HCEC 1CT (cell line): ENCODE data around the gene MSLN.
"Not testable (repeated sequence)": the region's sequence is repeated elsewhere in the genome, so short reads cannot be mapped to it uniquely, and the experiment has no call there.

Experiments used
- DNase-seq: peaks from one replicate; pipeline ENCODE4 v3.0.0-alpha.2; 2017

Gene MSLN

DNA sequence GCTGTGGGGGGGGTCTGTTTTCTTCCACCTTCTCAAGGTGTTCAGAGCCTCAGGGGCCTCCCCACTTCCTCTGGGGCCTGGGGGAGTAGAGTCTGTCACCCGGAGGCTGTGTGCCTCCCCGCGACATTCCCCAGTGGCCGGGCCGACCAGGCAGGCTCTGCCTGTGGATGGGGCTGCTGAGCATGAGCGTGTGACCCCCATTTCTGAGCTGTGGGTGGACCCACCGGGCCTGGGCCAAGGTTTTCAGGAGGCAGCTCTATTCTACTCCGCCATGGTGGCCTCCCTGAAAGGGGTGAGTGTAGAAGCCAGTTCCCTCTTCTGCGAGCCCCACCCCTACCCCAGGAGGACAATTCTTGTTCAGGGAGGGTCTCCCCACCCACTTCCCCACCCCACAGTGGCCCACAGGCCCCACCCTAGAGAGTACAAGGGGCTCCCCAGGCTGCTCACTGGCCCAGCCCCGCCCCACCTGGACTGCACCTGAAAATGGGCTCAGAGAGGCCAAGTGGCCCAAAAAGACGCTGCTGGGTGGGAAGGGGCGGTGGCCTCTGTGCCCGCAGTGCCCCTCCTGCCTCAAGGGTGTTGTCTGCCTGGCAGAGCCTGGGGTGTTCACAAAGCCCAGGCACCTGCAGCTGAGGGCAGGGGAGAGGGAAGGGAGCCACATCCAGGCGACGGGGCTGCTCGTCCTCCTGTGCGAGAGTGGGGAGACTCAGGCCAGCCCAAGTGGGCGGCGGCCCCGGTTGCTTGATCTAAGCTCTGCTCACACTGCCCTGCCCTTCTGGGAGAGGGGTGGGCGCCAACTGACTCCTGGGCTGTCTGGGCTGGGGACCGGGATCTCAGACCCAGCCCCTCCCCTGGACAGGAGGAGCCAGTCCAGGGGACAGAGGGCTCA lies 1.3 kb downstream of the MSLN start:
- no peak for DNase-seq

GRCh38 chr16:762595-763268 lies 2.2 kb downstream of the MSLN start:
- DNase-seq, result no peak

DNA sequence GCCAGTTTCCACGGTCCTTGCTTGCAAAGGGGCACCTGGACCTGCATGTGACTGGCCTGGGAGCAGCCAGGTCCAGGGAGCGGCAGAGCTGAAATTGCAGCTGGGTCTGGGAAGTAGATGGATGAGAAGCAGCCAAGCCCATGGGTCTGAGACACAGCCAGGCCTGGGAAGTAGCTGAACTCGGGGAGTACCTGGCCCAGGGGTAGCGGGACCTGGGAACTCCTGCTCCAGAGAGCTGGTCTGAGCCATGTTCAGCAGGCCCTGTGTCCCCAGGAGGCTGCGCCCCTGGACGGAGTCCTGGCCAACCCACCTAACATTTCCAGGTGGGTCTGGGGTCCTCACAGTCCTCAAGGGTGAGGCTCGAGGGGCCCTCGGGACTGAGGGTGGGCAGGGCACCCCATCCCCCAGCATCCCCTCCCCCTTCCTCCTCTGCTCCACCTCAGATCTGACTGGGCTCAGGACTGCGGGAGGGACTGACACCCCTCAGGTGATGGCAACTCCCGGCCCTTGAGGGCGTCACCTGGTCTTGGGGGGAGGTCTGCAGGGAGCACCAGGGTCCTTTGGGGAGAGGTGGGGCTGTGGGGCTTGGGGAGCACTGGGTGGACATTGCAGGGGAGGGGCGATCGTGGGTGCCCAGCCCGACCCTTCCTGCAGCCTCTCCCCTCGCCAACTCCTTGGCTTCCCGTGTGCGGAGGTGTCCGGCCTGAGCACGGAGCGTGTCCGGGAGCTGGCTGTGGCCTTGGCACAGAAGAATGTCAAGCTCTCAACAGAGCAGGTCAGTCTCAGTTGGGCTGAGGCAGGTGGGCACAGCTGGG lies 3.0 kb downstream of the MSLN start:
- no peak for DNase-seq

- DNase-seq, result no peak
These were observed 3.7 kb downstream of the MSLN start for GRCh38 chr16:764184-764750.

DNA sequence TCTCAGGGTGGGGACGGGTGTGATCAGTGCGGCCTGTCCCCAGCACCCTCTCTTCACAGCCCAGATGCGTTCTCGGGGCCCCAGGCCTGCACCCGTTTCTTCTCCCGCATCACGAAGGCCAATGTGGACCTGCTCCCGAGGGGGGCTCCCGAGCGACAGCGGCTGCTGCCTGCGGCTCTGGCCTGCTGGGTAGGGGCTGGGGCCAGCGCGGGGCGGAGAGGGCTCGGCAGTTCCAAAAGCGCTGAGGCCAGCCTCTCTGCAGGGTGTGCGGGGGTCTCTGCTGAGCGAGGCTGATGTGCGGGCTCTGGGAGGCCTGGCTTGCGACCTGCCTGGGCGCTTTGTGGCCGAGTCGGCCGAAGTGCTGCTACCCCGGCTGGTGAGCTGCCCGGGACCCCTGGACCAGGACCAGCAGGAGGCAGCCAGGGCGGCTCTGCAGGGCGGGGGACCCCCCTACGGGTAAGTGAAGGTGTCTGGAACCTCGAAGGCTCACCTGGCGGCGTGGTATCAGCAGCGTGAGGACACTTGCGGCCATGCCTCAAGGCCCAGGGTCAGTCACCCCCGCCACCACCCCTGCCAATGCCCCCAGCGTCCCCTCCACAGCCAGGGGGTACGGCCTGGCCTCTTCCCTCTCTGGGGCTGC lies 4.4 kb downstream of the MSLN start:
- no peak for DNase-seq

DNA sequence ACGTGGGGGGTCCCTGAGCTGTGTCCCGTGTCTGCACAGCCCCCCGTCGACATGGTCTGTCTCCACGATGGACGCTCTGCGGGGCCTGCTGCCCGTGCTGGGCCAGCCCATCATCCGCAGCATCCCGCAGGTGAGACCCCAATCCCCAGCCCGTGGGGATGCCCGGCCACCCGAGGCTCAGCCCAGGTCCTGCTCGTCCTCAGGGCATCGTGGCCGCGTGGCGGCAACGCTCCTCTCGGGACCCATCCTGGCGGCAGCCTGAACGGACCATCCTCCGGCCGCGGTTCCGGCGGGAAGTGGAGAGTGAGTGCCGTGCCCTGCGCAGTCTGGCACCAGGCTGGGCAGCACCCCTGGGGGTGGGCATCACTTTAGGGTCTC lies 4.9 kb downstream of the MSLN start:
- DNase-seq, result no peak

DNA sequence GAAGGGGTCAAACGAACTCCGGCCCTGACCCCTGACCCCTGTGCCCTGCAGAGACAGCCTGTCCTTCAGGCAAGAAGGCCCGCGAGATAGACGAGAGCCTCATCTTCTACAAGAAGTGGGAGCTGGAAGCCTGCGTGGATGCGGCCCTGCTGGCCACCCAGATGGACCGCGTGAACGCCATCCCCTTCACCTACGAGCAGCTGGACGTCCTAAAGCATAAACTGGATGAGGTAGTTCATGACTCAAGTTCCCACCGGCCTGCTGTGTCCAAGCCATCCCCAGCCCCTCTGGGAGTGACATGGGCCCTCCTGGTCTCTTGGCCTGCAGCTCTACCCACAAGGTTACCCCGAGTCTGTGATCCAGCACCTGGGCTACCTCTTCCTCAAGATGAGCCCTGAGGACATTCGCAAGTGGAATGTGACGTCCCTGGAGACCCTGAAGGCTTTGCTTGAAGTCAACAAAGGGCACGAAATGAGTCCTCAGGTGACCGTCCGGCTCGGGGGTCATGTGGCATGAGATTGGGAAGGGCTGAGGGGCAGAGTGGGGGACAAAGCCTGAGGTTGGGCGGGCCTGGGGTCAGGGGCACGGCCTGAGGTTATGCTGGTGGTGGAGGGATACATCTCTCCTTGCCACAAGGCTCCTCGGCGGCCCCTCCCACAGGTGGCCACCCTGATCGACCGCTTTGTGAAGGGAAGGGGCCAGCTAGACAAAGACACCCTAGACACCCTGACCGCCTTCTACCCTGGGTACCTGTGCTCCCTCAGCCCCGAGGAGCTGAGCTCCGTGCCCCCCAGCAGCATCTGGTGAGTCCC lies 5.7 kb downstream of the MSLN start:
- DNase-seq, result no peak

DNA sequence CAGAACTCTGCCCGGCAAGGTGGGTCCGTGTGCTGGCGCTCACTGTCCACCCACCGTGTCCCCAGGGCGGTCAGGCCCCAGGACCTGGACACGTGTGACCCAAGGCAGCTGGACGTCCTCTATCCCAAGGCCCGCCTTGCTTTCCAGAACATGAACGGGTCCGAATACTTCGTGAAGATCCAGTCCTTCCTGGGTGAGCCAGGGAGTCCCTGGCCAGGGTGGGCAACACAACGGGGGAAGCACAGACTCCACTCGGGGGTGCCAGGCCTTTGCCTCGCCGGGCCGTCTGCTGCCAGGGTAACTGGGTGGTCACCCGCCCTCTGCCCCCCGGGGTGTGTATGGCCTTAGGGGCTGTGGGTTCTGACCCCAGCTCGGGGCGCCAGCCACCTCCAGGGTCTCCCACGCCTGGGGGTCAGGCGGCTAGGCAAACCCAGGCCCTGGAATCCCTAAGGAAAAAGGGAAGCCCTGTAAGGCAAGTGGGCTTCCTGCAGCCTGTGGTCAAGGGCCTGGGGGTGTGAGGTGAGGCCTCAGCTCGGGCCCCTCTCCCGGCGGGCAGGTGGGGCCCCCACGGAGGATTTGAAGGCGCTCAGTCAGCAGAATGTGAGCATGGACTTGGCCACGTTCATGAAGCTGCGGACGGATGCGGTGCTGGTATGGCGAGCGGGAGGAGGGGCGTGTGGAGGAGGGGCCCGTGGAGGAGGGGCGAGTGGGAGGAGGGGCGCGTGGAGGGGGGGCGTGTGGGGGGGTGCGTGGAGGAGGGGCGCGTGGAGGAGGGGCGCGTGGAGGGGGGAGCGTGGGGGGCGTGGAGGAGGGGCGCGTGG lies 6.5 kb downstream of the MSLN start:
- DNase-seq, result no peak

DNA sequence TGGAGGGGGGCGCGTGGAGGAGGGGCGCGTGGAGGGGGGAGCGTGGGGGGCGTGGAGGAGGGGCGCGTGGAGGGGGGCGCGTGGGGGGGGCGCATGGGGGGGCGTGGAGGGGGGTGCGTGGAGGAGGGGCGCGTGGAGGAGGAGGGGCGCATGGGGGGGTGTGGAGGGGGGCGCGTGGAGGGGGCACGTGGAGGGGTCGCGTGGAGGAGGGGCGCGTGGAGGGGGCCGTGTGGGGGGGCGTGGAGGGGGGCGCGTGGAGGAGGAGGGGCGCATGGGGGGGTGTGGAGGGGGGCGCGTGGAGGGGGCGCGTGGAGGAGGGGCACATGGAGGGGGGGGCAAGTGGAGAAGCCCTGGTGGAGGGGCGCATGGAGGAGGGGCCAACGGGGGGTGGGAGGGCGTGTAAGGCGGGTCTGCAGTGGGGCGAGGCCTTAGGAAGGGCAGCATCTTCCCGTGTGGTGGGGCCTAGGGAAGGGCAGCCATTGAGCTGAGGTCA lies 7.3 kb downstream of the MSLN start:
- no peak for DNase-seq

GRCh38 chr16:768428-768827 lies 7.9 kb downstream of the MSLN start:
- DNase-seq, result no peak

- DNase-seq, result no peak
These were observed 8.8 kb downstream of the MSLN start for GRCh38 chr16:769184-769784.

GRCh38 chr16:769934-770333 lies 9.4 kb downstream of the MSLN start:
- no peak for DNase-seq

- DNase-seq, result no peak
These were observed 9.9 kb downstream of the MSLN start for GRCh38 chr16:770411-770810.

DNA sequence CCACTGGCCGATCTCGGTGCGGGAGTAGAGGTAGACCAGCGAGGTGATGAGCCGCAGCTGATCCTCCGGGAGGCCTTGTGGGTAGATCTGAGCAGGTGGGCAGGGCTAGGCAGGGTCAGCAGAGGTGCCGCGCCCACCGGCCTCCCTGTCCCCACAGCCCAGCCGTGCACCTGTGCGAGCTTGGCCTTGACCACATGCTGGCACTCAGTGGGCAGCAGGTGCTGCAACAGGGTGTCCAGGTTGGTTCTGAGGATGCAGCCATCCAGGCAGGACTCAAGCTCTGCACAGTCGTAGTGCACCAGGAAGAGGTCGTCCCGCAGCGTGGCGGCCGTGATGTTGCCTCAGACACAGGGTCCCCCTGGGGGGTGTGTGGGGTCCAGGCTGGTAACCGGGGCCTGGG lies 12.4 kb downstream of the MSLN start:
- DNase-seq, result no peak

DNA sequence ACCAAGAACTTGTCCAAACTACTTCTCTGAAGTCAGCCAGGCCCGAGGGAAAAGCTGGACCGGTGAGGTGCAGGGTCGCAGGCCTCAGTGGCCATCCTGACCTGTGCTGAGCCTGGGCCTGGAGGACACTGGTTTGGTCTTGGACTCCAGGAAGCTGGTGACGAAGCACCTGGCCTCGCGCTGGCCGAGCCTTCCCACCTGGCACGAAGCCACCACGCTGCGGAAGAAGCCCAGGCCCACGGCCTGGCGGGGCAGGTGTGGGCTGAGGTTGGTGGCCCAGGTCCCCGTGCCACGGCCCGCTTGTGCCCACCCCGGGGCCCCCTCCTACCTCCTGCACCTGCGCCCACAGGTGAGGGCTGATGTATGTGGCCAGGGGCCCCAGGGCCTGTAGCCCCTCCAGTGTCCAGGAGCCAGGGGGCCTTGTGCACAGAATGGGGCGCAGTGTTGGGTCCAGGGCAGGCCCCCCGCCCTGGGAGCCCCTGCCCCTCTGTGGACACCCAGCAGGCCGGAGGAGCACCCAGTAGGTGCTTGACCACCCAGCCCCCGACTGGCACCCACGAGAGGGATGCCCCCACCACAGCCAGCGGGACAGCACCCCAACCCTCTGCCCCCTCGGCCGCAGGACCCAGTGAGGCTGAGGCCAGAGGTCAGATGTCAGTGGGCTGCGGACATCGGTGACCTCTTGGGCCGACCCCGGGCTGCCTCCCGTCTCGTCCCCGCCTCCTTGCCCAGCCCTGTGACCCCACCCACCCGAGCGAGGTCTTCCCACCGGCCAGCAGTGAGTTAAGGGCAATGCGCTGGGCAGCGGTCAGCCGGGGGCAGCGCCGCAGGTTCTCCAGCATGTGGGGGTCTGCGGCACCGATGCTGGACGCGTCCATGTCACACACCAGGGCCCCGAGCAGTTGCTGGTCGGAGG lies 13.8 kb downstream of the MSLN start:
- no peak for DNase-seq

GRCh38 chr16:775236-775796 lies 14.8 kb downstream of the MSLN start:
- no peak for DNase-seq

- DNase-seq, result not testable (repeated sequence)
These were observed 15.8 kb downstream of the MSLN start for GRCh38 chr16:776298-776697.

GRCh38 chr16:776824-777223 lies 16.3 kb downstream of the MSLN start:
- DNase-seq, result no peak

DNA sequence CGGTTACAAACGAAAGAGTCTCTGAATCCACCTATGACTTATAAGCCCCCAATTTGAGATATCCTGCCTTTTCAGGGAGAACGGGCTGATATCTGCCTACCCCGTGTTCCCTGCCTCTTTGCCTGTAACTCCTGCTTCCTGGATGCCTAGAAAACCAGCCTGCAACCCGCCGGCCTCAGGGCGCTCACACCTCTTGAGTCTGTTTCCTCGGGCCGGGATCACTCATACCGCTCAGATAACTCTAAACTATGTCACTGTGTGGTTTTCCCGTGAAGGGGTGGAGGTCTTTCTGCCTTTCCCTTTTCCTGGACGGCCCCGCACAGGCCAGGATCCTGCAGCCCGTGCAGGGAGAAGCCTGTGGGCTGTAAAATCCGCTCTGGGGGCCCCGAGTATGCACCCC lies 17.3 kb downstream of the MSLN start:
- no peak for DNase-seq
